ENCODE data around the gene DOP1A. TPM values are rescaled to one million over a fixed set of nuclear protein-coding genes. Genes with fewer than 3 reads are reported as not detected.

DOP1A gene
- total and polyA plus RNA-seq, 2 of the 13 experiments (the other 11 are each of a cell fraction or from before 2014, with no cell fraction given) = 5.2 to 16.7 TPM

DNA sequence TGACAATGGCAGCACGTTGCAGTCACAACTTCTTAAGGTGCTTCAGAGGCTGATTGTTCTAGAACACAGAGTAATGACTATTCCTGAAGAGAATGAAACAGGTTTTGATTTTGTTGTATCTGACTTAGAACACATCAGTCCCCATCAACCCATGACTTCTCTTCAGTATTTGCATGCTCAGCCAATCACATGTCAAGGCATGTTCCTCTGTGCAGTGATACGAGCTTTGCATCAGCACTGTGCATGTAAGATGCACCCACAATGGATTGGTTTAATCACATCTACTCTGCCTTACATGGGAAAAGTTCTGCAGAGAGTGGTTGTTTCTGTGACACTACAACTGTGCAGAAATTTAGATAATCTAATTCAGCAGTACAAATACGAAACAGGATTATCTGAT lies 71.3 kb downstream of the DOP1A start:
- Histone ChIP-seq H3K9me3 (ENCODE audit: low read length) (no peaks in the 10 kb centered on the region), H3K27me3 (ENCODE audit: control insufficient read depth in 1 of 2, insufficient read depth in 2 of 2, low read length in 2 of 2) (no peaks in the 10 kb centered on the region), H3K79me2 (ENCODE audit: insufficient read depth, low read length) (no peaks in the 10 kb centered on the region), H3K36me3 (replicated peaks in 1 of 2; ENCODE audit: control insufficient read depth in 1 of 2, insufficient read depth in 2 of 2, low read length in 2 of 2) (peaks cover 0 to 5% of the 10 kb centered on the region in 2 experiments; a peak in 1 of 5 replicates), H3K4me1 (ENCODE audit: insufficient read depth, low read length) (no peaks in the 10 kb centered on the region), H2AFZ (ENCODE audit: low read length) (no peak overlapping the region), H3K4me3 (replicated peaks in 1 of 3; ENCODE audit: insufficient read depth in 1 of 3, low read depth in 2 of 3, low read length in 3 of 3) (no peak overlapping the region), H4K20me1 (ENCODE audit: insufficient read depth, low read length) (no peaks in the 10 kb centered on the region), H3K27ac (ENCODE audit: extremely low read length, insufficient read depth, low read length) (no peak overlapping the region), H3K9ac (ENCODE audit: insufficient read depth, low read depth, low read length) (no peak overlapping the region), H3K4me2 (ENCODE audit: low read depth, low read length) (no peak overlapping the region)
- intact Hi-C loops (cut with micrococcal nuclease; ENCODE audit: unreplicated experiment) (no loop called here), in situ Hi-C loops (cut with HindIII; ENCODE audit: extremely low pct_ligation_motif_present, low pct_unique_long_range_greater_than_20kb) (no loop called here)
- FAIRE-seq (no peak), DNase-seq (ENCODE audit: low spot score) (no peak), ATAC-seq (no peak)
- ChIA-PET CTCF (ENCODE audit: low intra/inter-chr PET ratio, low total read pairs) (no interaction called here), POLR2A (no interaction called here)
- BruUV-seq (replicated peaks) = no TSS peak
- TF ChIP-seq TAF15 (IDR thresholded peaks at IDR 0.05; ENCODE audit: low read depth, low read length, poor library complexity, severe bottlenecking) = no peak
- no peak for TF ChIP-seq ZNF761 (CRISPR knock-in tag; conservative IDR thresholded peaks at IDR 0.05)
- TF ChIP-seq, protein P1, sequence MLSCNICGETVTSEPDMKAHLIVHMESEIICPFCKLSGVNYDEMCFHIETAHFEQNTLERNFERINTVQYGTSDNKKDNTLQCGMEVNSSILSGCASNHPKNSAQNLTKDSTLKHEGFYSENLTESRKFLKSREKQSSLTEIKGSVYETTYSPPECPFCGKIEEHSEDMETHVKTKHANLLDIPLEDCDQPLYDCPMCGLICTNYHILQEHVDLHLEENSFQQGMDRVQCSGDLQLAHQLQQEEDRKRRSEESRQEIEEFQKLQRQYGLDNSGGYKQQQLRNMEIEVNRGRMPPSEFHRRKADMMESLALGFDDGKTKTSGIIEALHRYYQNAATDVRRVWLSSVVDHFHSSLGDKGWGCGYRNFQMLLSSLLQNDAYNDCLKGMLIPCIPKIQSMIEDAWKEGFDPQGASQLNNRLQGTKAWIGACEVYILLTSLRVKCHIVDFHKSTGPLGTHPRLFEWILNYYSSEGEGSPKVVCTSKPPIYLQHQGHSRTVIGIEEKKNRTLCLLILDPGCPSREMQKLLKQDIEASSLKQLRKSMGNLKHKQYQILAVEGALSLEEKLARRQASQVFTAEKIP (CRISPR knock-in tag; IDR thresholded peaks at IDR 0.05; ENCODE audit: borderline replicate concordance) = no peak
- no peak for TF ChIP-seq CBX1 (IDR thresholded peaks at IDR 0.05; ENCODE audit: low read depth)
- TF ChIP-seq KAT7 (CRISPR knock-in tag; IDR thresholded peaks at IDR 0.05; ENCODE audit: borderline replicate concordance) = no peak
- TF ChIP-seq ZNF792 (CRISPR knock-in tag; IDR thresholded peaks at IDR 0.05) = no peak
- TF ChIP-seq NFIC (IDR thresholded peaks at IDR 0.05; ENCODE audit: low read length) = no peak
- TF ChIP-seq SMYD3 (CRISPR knock-in tag; IDR thresholded peaks at IDR 0.05) = no peak
- TF ChIP-seq ZFP62 (CRISPR knock-in tag; IDR thresholded peaks at IDR 0.05) = no peak
- TF ChIP-seq, protein P2, sequence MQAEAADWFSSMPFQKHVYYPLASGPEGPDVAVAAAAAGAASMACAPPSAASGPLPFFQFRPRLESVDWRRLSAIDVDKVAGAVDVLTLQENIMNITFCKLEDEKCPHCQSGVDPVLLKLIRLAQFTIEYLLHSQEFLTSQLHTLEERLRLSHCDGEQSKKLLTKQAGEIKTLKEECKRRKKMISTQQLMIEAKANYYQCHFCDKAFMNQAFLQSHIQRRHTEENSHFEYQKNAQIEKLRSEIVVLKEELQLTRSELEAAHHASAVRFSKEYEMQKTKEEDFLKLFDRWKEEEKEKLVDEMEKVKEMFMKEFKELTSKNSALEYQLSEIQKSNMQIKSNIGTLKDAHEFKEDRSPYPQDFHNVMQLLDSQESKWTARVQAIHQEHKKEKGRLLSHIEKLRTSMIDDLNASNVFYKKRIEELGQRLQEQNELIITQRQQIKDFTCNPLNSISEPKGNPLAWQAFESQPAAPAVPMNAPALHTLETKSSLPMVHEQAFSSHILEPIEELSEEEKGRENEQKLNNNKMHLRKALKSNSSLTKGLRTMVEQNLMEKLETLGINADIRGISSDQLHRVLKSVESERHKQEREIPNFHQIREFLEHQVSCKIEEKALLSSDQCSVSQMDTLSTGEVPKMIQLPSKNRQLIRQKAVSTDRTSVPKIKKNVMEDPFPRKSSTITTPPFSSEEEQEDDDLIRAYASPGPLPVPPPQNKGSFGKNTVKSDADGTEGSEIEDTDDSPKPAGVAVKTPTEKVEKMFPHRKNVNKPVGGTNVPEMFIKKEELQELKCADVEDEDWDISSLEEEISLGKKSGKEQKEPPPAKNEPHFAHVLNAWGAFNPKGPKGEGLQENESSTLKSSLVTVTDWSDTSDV (CRISPR knock-in tag; IDR thresholded peaks at IDR 0.05) = no peak
- no peak for TF ChIP-seq EZH2 (conservative IDR thresholded peaks at IDR 0.05; ENCODE audit: low read depth, low read length)
- TF ChIP-seq PHB2 (IDR thresholded peaks at IDR 0.05; ENCODE audit: partially characterized antibody) = no peak
- no peak for TF ChIP-seq ZNF496 (CRISPR knock-in tag; IDR thresholded peaks at IDR 0.05; ENCODE audit: insufficient replicate concordance)
- no peak for TF ChIP-seq ZNF780A (CRISPR knock-in tag; IDR thresholded peaks at IDR 0.05)
- no peak for TF ChIP-seq ZNF570 (CRISPR knock-in tag; IDR thresholded peaks at IDR 0.05; ENCODE audit: borderline replicate concordance)
- no peak for TF ChIP-seq SIN3B (IDR thresholded peaks at IDR 0.05; ENCODE audit: low read length)
- TF ChIP-seq, protein P3, sequence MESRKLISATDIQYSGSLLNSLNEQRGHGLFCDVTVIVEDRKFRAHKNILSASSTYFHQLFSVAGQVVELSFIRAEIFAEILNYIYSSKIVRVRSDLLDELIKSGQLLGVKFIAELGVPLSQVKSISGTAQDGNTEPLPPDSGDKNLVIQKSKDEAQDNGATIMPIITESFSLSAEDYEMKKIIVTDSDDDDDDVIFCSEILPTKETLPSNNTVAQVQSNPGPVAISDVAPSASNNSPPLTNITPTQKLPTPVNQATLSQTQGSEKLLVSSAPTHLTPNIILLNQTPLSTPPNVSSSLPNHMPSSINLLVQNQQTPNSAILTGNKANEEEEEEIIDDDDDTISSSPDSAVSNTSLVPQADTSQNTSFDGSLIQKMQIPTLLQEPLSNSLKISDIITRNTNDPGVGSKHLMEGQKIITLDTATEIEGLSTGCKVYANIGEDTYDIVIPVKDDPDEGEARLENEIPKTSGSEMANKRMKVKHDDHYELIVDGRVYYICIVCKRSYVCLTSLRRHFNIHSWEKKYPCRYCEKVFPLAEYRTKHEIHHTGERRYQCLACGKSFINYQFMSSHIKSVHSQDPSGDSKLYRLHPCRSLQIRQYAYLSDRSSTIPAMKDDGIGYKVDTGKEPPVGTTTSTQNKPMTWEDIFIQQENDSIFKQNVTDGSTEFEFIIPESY (CRISPR knock-in tag; IDR thresholded peaks at IDR 0.05) = no peak
- TF ChIP-seq, protein P4, sequence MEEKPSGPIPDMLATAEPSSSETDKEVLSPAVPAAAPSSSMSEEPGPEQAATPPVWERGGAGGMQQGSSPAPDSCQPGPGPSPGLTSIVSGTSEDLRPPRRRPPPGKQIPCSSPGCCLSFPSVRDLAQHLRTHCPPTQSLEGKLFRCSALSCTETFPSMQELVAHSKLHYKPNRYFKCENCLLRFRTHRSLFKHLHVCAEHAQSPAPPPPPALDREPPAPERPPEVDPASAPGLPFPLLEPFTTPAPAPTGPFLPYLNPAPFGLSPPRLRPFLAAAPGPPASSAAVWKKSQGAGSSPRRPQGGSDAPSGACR (CRISPR knock-in tag; IDR thresholded peaks at IDR 0.05) = no peak
- no peak for TF ChIP-seq MATR3 (CRISPR knock-in tag; IDR thresholded peaks at IDR 0.05)
- TF ChIP-seq GABPB1 (CRISPR knock-in tag; IDR thresholded peaks at IDR 0.05) = no peak
- 95% methylated on average over 3 of the region's 3 CpGs for WGBS (ENCODE audit: low lambda C conversion rate)
